ENCODE data around the gene RPL36AL. TPM values are rescaled to one million over a fixed set of nuclear protein-coding genes. Genes with fewer than 3 reads are reported as not detected.
"Not testable (repeated sequence)": the region's sequence is repeated elsewhere in the genome, so short reads cannot be mapped to it uniquely, and the experiment has no call there.

Gene RPL36AL
- total RNA-seq, 1 donor from 2014 or later, result 63.3 TPM

DNA sequence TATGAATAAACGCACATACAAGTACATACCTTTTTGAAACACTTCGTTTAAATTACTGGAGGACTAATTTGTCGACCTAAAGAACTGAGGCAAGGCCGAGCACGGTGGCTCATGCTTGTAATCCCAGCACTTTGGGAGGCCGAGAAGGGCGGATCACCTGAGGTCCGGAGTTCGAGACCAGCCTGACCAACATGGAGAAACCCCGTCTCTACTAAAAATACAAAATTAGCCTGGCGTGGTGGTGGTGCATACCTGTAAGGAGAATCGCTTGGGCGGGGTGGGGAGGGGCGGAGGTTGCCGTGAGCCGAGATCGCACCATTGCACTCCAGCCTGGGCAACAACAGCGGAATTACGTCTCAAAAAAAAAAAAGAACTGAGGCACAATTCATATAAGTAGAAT lies 1.2 kb downstream of the RPL36AL start:
- not testable (repeated sequence) for DNase-seq

- no peak for DNase-seq
Measured at GRCh38 chr14:49617852-49618519, 2.4 kb downstream of the RPL36AL start.

- DNase-seq, result no peak
Measured at GRCh38 chr14:49615776-49616175, 4.7 kb downstream of the RPL36AL start.

GRCh38 chr14:49614196-49614595 lies 6.2 kb downstream of the RPL36AL start:
- DNase-seq, result no peak

DNA sequence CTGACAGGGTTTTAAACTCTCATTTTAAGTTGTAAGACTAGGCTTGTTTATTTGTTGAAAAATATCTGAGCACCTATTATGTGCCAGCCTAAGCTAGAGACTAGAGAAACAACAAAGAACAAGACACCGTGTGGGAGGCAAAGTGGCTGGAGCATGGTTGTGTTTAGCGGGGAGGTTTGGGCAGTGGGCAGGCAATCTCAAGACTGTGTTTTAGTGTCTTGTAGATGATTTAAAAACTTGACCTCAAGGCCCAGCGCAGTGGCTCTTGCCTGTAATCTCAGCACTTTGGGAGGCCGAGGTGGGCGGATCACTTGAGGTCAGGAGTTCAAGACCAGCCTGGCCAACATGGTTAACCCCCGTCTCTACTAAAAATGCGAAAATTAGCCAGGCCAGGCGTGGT lies 7.8 kb downstream of the RPL36AL start:
- no peak for DNase-seq

GRCh38 chr14:49612251-49612650 lies 8.2 kb downstream of the RPL36AL start:
- no peak for DNase-seq

- no peak for DNase-seq
Measured at GRCh38 chr14:49607583-49607982, 12.8 kb downstream of the RPL36AL start.

- peak; percentile 86 for DNase-seq
Measured at GRCh38 chr14:49598485-49599300, 21.7 kb downstream of the RPL36AL start, which contains the start of gene LRR1. LRR1 (plus strand) TSS chr14:49598940; CDS start chr14:49599021, 81 bp downstream.

DNA sequence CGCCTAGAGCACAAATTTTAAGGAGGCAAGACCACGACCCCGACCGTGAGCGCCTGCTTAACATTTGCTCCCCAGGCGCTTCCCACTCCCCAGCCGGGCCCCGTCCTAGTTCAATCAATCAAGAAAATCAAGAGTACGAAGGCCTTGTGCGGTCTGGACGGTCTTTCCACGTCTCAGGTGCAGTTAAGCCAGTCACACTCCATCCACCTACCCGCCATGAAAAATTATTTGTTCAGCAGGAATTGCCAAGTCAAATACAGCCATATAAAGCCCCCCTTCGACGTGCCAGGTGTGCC lies 22.3 kb downstream of the RPL36AL start:
- DNase-seq, result no peak

- no peak for DNase-seq
Measured at GRCh38 chr14:49594347-49595091, 25.9 kb downstream of the RPL36AL start.

GRCh38 chr14:49593016-49593415 lies 27.4 kb downstream of the RPL36AL start:
- DNase-seq, result no peak

DNA sequence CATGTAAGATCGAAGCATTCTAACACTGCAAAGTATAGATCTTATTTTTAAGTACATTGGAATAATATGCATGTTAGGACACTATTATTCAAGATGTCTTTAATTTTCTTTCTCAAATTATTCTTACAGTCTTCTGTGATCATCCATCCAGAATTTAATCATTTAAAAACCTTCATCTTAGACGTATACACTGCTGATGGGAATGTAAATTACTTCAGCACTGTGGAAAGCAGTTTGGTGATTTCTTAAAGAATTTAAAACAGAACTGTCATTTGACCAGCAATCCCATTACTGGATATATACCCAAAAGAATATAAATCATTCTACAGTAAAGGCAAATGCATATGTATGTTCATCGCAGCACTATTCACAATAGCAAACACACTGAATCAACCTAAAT lies 31.0 kb downstream of the RPL36AL start:
- DNase-seq, result no peak

DNA sequence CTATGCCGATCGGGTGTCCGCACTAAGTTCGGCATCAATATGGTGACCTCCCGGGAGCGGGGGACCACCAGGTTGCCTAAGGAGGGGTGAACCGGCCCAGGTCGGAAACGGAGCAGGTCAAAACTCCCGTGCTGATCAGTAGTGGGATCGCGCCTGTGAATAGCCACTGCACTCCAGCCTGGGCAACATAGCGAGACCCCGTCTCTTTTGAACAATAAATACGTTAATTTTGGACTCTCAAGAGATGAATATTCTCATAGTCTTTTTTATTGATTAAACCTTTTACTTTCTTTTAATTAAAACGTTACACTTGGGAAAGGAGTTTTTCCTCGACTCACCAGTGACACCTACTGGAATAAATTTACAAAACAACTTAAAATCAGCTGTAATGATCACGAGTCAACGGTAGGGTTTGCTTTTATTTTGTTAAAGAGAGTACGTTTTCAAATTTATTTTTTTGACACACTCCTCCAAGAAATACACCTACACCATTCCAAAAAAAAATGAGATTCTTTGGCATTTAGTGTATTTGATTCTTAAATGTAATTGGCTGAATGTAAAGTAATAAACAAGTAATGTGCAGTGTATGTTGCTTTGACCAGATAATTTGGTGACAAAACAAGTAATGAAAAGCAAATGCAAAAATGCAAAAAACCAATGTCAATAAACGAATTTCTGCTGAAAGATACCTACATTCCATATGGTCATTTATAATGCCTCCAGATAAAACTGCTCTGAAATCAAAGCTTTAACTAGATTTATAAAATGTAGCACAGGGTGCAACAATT lies 33.6 kb downstream of the RPL36AL start:
- DNase-seq, result no peak

DNA sequence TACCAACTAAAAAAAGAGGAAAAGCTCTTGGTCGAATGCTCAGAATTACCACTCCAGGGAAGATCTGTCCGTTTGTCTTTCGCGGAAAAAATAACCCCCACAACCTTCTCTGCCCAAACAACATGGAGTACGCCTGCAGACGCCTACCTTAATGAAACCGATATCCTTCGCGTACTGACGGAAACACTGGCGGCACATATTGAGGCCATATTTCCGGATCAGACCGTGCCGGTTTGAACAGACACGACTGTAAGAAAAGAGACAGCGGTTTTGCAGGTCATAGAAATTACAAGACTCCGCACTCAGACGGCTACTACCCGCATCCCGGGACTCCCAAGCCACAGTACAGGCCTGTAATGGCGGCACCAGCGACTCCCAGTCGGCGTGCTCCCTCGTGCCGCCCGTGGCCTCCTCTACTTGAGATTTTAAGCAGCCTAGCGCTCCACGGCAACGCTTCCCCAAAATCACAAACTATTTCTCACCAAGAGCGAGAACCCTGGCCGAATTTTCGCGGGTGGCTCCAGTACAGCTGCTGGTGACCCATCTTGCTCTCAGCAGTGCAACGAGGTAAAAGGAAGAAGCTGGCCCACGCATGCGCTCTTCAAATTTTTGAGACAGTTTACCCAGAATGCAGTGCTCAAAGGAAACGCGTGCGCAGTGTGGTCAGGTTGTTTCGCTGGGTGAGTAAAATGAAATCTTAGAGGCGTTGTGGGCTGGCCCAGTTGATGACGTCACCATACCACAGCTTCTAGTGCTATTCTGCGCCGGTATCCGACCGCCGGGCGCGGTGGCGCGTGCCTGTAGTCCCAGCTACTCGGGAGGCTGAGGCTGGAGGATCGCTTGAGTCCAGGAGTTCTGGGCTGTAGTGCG lies 34.4 kb downstream of the RPL36AL start, which contains the start of gene RPS29:
TSS of gene RPS29 (minus strand) at position 578 of the 870 bp plus-strand sequence. CDS start at position 544, 34 bp downstream.
- peak; percentile 95 for DNase-seq

DNA sequence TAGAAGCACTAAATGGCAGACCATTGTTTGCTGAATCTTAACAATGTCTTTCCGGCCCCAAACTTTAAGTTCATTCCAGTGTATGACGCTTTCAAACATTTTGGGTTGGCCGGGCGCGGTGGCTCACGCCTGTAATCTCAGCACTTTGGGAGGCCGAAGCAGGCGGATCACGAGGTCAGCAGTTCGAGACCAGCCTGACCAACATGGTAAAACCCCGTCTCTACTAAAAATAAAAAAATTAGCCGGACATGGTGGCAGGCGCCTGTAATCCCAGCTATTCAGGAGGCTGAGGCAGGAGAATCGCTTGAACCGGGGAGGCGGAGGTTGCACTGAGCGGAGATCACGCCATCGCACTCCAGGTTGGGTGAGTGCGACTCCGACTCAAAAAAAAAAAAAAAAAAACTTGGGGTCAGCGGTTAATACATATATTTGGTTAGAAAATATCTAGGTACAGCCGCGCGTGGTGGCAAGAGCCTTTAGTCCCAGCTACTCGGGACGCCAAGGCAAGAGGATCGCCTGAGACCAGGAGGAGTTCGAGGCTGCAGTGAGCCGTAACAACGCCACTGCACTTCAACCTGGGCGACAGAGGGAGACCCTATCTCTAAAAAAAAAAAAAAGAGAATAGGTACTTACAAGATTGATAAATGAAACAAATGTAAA lies 35.3 kb downstream of the RPL36AL start:
- not testable (repeated sequence) for DNase-seq

DNA sequence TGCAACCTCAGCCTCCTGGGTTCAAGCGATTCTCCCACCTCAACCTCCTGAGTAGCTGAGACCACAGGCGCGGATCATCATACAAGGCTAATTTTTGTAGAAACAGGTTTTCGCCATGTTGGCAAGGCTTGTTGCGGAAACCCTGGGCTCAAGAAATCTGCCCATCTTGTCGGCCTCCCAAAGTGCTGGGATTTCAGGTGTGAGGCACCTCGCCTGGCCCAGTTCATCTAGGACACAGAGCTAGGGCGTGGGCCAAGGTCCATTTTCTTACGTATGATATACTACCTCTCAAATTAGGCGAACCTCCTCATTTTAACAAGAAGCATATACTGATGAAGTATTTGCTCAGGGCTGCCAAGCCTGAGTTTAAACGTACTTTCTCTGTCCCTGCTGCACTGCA lies 36.4 kb downstream of the RPL36AL start:
- no peak for DNase-seq

DNA sequence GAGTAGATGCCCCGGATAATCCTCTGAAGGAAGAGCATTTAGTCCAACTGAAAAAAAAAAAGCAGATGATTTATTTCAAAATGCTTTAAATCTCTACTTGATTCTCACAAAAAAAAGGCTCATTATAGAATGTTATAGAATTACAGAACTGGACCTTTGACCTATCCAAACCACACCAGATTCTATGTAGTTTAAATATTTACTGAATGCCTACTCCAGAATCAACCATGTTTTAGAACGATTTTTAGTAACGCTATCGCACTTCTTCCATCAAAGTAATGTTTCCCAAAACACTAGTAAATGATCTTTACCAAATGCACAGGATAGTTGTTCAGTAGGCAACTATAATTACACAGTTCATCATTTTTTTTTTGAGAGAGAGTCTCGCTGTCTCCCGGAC lies 36.8 kb downstream of the RPL36AL start:
- no peak for DNase-seq

DNA sequence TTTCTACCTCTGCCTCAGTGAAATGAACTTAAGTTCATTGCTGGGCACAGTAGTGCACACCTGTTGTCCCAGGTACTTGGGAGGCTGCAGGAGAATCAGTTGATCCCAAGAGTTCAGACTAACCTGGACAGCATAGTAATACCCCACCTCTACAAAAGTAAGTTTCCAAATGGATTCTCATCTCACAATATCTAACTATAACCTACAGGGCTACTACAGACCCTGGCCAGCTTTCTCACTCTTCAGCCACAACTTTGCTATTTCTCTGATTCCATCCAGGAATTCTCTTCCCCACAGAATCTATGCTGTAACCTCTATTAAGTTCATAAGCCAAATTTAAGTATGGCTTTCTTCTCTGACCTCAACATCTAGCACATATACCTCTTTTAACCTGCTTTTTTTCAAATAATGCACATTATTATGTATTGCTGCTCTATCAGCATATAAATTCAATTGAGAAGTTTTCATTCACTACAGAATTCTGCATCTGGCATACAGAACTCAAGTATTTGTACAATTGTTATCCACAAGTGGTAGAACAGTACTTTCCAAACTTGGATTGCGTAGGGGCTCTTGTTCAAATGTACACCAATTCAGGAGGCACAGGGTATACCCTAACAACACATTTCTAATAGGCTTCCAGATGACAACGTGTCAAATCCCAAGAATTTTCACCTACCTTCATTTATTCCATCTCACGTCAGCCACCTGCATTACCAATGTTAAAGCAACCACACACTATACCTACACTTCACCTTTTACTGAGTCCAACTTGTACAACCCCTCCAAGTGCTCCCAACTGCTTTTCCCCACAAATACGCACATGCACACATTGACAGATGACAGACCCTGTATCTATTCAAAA lies 38.1 kb downstream of the RPL36AL start:
- DNase-seq, result no peak
